SU-DHL-6 (cell line): ENCODE results near the gene TPPP2.

Source experiments
- CTCF ChIP-seq: fragments of 200-600 bp; sonication (generic); IDR thresholded peaks from one replicate; pipeline ENCODE4 v1.5.1; 2017; ENCODE audit warnings: antibody characterized with exemption, mild to moderate bottlenecking, low read length, moderate library complexity; ENCODE audit not compliant: insufficient read depth, poor library complexity, severe bottlenecking
- EZH2phosphoT487 ChIP-seq: fragments of 200-600 bp; sonication (generic), shearing (Covaris generic); conservative IDR thresholded peaks from 2 replicates; pipeline ENCODE4 v1.6.1; 2018; ENCODE audit warnings: mild to moderate bottlenecking, antibody characterized with exemption, low read length, moderate library complexity, mixed read lengths

DNA sequence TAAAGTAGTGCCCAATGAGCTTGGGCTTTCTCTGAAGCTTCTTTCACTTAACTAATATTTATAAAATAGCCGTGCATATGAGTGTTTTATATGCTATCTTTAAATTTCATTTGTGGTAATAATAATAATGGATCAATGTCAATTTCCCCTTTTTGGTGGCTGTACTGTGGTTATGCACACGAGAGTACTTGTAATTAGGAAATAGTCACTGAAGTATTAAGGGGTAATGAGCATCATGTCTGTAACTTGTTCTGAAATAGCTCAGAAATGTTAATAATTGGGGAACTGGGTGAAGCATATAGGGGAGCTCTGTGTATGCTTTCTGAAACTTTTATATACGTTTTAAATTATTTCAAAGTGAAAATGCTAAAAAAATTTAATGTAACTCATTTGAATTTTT is 20.6 kb downstream of the TPPP2 start:
- TF ChIP-seq CTCF (no peak), EZH2phosphoT487 (no peak)
